Activated CD4-positive, alpha-beta T cell treated with anti-CD3 and anti-CD28 coated beads for 24 hours (primary cell): ENCODE data around the gene COQ10B.
"Not testable (repeated sequence)": the region's sequence is repeated elsewhere in the genome, so short reads cannot be mapped to it uniquely, and the experiment has no call there.

Experiments used
- DNase-seq, 2 donors: peaks; one replicate each; pipeline ENCODE4 v3.0.0-alpha.2; 2020; ENCODE audit warnings: low read depth in 2 of 2

COQ10B gene

DNA sequence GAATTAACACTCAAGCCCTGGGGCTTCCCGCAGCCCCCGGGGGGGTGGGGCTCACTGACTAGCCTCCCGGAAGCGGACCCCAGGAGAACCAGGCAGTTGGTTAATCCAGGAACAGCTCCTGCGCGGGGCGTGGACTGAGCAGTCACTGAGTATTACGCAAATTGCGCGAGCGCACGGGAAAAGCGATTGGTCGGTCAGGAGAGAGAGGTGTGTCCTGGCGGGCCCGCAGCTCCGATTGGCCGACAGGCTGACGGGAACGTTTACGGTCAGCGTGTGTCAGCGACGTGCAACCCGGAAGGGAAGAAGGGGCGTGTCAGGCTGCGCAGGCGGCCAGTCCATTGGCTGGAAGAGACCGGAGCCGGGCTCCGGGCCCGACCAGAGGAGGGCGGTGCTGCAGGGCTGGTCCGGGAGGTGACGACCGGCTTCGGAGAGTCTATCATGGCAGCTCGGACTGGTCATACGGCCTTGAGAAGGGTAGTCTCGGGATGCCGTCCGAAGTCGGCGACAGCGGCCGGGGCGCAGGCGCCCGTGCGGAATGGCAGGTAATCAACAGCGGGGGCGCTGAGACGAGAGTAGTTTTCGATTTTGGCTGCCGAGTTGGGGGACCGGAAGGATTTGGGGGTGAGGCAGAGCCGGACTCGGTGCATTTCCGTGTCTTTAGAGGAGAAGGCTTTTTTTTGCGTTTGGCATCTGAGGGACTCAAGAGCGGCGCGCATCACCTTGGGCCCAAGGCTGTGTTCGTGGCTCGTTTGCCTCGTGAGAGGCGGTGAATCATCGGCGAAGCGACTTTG is at the start of gene COQ10B:
TSS of gene COQ10B (plus strand) at position 430 of the 791 bp plus-strand sequence. CDS start at position 439, 9 bp downstream.
- peak; percentile 95 for DNase-seq

DNA sequence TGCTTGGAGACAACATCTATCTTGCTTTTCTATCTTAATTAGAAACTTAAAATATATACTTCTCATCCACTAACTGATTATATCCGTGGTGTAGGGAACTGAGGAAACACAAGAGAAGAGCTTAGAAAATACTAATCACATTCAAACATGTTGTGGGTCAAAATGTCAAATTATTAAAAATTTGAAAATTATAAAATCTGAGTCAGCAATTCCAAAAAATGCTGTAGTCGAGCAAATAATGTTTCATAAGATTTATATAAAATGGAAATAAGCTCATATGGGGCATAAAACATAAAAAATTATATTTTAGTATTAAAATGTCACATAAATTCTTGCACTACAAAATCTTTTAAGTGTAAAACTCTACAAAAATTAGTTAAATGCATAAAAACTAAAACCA is 47.8 kb upstream of the COQ10B start:
- DNase-seq: no peak

DNA sequence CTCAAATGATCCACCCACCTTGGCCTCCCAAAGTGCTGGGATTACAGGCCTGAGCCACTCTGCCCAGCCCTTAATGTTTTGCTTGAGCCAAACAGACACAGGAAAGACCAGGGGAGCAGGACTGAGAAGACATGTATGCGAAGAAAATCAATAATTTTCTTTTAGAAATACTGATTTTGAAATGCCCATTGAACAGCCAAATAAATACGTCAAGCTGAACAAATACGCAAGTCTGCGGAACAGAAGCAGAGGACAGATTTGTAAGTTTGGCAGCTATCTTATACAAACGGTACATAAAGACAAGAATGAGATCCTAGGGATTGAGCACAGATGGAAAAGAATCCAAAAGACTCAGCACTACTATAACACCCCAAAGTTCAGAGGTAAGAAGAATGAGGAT is 39.3 kb upstream of the COQ10B start:
- DNase-seq: no peak

DNA sequence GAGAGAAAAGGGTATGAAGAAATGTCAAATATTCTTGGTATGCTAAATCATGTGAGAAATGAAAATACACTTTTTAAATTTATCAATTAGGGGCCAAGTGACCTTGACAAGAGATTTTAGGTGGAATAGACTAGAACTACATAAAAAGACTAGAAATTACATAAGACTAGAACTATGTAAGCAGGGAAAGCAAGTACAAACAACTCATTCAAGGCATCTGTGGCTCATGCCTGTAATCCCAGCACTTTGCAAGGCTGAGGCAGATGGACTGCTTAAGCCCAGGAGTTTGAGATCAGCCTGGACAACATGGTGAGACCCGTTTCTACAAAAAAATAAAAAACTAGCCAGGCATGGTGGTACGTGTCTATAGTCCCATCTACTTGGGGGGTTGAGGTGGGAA is 38.8 kb upstream of the COQ10B start:
- DNase-seq: no peak

DNA sequence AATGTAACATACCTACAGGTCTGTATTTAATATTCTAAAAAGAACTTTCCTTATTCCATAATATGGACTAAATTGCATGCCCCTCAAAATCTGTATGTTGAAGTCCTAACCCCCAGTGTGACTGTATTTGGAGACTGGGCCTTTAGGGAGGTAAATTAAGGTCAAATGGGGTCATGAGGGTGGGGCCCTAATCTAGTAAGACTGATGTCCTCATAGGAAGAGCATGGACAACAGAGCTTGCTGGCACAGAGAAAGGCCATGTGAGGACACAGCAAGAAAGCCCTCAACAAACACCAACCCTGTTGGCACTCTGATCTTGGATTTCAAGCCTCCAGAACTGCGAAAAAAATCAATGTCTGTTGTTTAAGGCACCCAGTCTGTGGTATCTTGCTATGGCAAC is 37.1 kb upstream of the COQ10B start:
- no peak for DNase-seq

DNA sequence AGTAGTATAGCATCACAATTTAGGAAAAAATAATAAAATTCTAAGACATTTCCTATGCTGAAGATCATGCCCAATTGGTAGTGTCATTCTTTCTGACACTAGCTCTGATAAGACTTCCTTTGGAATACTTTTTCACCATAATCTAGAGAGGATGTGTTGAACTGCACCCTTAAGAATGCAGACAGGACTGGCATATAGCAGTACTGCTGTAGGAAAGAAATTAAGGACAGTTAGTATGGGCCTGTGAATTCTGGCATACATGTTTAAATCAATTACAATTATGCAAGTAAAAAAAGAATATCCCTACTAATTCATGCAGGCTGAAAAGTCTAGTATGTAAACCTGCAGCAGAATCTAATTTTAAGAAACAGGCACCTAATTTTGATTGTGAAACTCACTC is 33.9 kb upstream of the COQ10B start:
- DNase-seq: no peak

DNA sequence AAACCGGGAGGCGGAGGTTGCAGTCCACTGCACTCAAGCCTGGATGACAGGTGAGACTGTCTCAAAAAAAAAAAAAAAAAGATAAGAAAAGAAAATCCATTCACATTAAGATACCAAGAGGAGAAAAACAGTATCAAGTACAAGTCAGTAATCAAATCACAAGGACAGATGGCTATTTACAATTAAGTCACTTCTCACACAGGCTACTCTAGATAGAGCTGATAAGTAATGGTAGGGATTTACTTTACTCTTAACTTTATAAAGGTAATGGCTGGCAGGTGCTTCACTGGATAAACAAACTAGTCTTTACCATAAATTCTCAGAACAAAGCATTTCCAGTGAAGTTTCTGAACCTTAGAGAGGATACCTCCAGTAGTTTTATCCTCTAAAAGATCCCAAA is 30.0 kb upstream of the COQ10B start:
- no peak for DNase-seq

DNA sequence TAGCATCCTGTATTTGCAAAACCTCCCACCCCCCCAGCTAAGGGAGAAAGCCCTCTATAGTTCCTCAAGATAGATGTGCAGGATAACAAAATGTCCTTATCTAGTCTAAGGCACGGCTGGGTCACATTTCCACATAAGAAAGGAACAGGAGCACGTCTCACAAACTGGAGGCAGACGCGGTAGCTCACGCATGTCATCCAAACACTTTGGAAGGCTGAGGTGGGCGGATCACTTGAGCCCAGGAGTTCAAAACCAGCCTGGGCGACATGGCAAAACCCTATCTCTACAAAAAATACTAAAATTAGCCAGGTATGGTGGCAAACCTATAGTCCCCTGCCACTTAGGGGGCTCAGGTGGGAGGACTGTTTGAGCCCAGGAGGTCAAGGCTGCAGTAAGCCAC is 27.8 kb upstream of the COQ10B start:
- no peak for DNase-seq

DNA sequence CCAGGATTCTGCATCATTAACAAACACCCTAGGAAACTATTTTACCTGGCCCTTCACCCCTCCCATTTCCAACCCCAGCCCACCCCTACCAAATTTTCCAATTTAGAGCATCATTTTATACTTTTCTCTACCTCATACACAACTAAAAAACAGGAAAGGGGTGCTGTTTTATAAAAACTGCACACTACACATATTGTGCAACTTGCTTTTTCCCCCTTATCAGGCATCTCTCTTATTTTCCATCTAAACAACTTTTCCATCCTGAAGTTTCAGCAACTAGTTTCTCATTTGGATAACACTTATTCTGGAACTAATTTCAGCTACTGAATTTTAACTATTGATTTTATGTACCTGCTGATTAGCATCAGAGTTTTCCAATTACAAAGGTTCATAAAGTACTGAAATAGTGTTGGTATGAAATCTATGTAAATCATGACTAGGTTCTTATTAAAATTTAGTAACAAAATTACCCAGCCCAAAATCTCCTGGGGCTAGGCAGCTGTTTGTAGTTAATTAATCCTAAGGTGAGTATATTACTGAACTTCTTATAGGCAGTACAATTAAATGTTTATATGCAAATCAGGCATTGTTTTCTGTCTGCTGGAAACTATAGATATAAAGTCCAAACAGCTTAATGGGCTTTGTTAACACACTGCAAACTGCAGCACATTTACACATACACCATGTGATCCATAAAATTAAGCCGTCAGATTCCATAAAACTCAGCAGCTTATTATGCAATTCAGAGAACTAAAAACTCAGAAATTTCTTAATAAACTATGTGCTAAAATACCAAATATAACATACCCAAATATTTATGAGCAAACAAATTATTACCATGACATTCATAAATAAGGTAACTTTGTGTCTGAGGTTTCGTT is 26.4 kb upstream of the COQ10B start:
- DNase-seq: no peak

DNA sequence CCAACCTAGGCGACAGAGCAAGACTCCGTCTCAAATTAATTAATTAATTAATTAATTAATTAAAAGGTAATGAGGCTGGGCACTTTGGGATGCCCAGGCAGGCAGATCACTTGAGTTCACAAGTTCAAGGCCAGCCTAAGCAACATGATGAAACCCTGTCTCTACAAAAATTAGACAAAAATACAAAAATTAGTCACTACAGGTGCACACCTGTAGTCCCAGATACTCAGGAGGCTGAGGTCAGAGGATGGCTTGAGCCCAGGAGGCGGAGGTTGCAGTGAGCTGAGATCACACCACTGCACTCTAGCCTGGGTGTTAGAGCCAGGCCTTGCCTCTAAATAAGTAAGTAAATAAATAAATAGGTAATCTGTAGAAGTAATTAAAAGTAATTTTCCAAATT is 25.4 kb upstream of the COQ10B start:
- DNase-seq: no peak

DNA sequence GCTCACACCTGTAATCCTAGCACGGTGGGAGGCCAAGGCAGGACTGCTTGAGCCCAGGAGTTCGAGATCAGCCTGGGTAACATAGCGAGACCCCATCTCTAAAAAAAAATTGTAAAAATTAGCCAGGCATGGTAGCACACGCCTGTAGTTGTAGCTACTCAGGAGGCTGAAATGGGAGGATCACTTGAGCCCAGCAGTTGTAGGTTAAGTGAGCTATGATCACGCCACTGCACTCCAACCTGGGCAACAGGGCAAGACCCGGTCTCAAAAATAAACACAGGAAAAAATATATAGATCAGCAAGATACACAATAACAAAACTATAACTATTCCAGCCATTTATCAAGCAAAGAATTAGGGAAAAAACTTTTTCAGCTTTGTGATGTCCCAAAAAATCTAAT is 21.5 kb upstream of the COQ10B start:
- no peak for DNase-seq

DNA sequence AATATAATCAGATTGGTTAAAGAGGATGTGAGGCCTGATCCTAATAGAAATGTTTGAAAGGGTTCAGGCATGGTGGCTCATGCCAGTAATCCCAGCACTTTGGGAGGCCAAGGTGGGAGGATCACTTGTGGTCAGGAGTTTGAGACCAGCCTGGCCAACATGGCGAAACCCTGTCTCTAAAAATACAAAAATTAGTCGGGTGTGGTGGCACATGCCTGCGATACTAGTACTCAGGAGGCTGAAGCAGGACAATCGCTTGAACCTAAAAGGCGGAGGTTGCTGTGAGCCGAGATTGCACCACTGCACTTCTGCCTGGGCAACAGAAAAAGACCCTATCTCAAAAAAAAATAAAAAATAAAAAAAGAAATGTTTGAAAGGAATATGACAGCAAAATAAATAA is 20.8 kb upstream of the COQ10B start:
- DNase-seq: not testable (repeated sequence)

DNA sequence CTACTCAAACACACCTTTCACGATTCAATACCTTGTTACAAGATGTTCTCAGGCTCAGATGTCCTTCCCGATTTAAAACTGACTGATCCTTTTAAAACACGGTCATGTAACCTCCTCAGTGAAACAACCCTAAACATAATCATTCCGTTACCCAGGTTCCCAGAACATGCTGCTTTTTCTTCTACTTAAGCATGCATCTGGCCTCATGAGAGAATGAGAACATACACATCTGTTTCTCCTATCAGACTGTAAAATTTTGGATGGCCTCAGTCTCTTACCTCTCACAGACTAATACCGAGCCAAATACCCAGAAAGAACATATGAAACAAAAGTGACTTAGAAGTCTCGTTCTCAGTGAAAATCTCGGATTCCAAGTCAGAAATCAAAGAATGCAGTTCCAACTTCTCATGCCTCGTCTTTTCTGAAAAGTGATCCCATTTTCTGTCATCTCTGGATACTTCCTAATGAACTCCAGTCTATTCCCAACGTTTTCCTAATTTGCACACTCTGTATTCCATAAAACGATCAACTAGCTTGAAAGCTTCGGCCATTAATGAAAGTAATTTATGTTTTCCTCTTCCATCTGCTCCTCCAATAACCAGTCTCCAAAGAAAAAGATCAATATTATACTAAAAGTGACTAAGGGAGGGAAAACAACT is 19.4 kb upstream of the COQ10B start:
- no peak for DNase-seq

DNA sequence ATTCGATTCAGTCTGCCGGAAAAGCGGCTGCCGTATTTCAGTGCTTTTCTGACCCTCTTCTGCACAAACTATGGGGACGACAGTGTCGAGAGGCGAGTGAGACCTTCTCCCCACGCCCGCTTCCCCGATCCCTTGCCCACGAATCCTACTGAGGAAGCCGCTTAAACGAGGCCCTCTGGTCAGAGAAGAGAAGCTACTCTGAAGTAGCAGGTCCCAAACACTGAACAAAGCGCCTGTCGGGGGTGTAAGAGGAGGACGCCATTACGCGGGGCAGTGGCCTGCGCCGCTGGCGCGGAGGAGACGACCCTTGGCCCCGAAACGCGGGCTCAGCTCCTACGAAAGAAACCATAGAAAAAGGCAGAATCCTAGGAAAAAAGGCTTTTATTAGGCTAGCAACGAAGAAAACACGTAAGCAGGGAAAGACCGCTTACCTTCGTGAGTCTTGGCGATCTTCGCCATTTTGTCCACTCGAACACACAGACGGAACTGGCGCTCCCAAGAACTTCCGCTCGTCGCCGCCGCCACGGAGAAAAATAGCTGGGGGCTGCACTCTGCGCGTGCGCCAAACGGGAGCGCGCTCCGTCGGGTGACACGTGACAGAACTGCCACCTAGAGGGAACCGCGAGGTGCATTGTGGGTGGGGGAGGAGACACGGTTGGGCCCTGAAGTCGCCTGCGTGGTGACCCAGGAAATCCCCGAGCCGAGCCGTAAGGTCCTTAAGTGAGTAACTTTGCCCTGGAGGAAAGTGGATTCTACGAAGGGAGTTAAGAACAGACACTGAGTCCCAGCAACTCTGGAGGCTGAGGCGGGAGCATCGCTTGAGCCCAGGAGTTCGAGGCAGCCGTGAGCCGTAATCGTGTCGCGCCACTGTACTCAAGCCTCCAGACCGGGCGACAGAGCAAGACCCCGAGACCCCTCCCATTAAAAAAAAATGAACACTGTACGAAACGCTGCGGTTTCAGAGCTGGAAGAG is 18.5 kb upstream of the COQ10B start, which contains the start of gene SF3B1:
TSS of gene SF3B1 (minus strand) at position 488 of the 973 bp plus-strand sequence. CDS start at position 459, 29 bp downstream.
- DNase-seq: peak; percentile 98

DNA sequence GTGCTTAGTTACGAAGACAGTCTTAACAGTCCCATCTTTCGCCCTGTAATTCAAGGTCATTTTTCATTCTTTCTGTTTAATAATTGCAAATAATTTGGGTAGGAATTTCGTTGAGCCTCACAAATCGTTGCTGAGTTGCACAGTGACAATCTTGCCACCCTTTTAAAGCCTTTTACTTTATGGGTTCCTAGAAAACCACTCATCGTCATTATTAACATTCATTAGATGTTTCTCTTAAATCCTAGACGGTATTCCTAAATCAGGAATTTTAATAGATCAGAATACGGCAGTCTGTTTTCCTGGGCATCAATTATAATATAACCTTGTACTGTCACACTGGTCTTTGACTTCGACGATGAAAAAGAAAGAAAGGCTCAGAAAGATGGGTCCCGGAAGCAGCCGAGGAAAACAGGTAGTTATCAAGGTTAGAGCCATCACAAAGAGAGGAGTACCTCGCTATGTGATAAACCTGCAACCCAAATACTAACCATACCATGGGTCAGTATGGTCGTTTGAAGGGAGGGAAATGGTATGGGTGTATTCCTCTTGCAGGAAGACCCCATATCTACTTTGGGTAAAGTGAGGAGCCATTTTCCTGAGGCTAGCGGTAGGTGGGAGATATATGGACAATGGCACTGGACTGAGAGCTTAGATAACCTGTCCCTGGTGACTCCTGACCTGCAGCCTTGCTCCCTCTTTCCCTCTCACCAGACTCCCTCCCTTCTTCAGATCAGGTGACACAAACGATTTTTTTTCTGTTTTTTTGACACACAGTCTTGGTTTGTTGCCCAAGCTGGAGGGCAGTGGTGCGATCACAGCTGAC is 17.5 kb upstream of the COQ10B start:
- no peak for DNase-seq

DNA sequence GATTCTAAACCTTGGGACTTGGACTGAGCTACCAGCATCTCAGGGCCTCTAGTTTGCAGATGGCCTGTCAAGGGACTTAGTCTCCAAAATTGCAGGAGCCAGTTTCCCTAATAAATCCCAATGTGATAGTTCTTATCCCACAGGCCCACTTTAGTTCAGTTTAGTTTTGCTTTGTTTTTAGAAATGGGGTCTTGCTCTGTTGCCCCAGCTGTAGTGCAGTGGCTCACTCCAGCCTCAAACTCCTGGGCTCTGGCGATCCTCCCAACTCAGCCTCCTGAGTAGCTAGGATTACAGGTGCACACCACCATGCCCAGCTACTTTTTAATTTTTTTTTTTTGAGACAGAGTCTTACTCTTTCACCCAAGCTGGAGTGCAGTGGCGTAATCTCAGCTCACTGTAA is 16.0 kb upstream of the COQ10B start:
- DNase-seq: no peak

DNA sequence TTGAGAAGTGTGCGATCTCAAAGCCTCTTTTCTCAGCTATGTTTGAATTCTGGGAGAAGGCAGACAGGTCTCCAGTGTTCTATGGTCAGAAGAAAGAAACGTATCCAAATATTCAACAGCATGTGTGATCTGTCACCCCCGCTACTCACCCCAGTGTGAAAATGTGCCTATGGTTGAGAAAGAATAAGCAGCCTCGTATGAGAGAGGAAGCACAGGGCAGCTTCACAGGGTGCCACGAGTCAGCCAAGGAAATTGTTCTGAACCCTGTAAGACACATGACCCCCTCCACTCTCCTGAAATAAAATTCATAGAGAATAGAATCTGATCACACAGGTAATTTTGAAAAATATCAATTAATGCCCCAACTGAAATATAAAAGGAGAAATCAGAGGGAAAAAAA is 10.5 kb upstream of the COQ10B start:
- DNase-seq: no peak

DNA sequence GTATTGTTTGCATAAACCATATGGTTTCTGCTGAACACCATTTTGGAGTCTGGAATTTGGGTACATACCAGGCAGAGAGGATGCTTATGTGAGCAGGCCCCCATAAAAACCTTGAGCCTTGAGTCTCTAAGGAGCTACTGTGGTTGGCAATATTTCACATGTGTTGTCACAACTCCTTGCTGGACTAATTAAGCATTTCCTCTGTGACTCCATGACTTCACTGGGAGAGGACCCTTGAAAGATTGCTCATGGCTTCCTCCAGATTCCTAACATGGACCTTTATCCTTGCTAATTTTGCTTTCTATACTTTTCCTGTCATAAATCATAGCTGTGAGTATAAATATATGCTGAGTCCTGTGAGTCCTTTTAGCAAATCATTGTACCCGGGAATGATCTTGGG is 7.6 kb upstream of the COQ10B start:
- DNase-seq: no peak

DNA sequence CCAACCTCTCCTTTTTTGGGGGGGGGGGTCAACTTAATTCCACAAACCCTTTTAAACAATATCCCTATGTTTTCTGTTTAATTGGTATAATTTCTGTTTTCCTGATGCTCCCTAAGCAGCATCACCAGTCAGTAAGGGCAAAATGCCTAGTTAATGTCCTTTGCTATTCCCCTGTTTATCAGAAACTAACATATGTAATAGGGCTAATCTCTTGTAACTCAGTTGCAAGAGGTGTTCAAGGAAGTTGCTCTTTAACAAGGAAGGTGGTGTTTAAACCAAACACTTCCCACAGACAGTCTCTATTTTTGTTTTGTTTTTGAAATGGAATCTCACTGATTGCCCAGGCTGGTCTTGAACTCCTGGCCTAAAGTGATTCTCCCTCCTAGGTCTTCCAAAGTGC is 6.5 kb upstream of the COQ10B start:
- no peak for DNase-seq

DNA sequence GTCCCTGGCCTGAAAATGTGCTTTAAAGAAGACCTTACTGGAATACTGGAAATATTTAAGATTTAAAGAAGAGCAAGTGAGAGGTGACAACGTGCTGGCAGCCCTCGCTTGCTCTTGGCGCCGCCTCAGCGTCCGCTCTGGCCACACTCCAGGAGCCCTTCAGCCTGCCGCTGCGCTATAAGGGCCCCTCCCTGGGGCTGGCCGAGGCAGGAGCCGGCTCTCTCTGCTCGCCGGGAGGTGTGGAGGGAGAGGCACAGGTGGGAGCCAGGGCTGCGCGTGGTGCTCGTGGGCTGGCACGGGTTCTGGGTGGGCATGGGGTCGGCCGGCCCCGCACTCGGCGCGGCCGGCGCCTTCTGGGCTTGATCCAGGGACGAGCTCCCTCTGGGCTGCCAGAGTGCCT is 2.9 kb upstream of the COQ10B start:
- no peak for DNase-seq
